NOMO-1 (cell line): Measurements from ENCODE around the gene TSHZ1.

ENCODE experiments used
- DNase-seq, 2 experiments: peaks; one replicate each; lab custom pipeline; 2025; ENCODE audit not compliant: unreplicated experiment in 2 of 2; lab: John Stamatoyannopoulos, UW

TSHZ1 gene

GRCh38 chr18:75210274-75211001 lies at the start of gene TSHZ1:
TSHZ1 (plus strand) TSS chr18:75210797; CDS start chr18:75211877, 1,080 bp downstream.
- DNase-seq, result peak; percentile 66 to 92

- peak; percentile 51 to 64 for DNase-seq
Measured at GRCh38 chr18:75161256-75162028, 49.2 kb upstream of the TSHZ1 start.

- no peak for DNase-seq
Measured at GRCh38 chr18:75162467-75162866, 48.1 kb upstream of the TSHZ1 start.

GRCh38 chr18:75162978-75163377 lies 47.6 kb upstream of the TSHZ1 start:
- DNase-seq, result no peak

GRCh38 chr18:75163736-75164135 lies 46.9 kb upstream of the TSHZ1 start:
- no peak for DNase-seq

GRCh38 chr18:75164479-75164878 lies 46.1 kb upstream of the TSHZ1 start:
- no peak for DNase-seq

GRCh38 chr18:75165926-75166325 lies 44.7 kb upstream of the TSHZ1 start:
- no peak for DNase-seq

- no peak for DNase-seq
Measured at GRCh38 chr18:75167137-75167536, 43.5 kb upstream of the TSHZ1 start.

GRCh38 chr18:75167759-75168618 lies 42.6 kb upstream of the TSHZ1 start:
- DNase-seq, result no peak

GRCh38 chr18:75168619-75169018 lies 42.0 kb upstream of the TSHZ1 start:
- no peak for DNase-seq

- no peak for DNase-seq
Measured at GRCh38 chr18:75169411-75169810, 41.2 kb upstream of the TSHZ1 start.

- no peak for DNase-seq
Measured at GRCh38 chr18:75170022-75170789, 40.4 kb upstream of the TSHZ1 start.

GRCh38 chr18:75170916-75171315 lies 39.7 kb upstream of the TSHZ1 start:
- DNase-seq, result no peak

- DNase-seq, result no peak
Measured at GRCh38 chr18:75172299-75173124, 38.1 kb upstream of the TSHZ1 start.

- DNase-seq, result peak; percentile 62 to 86
Measured at GRCh38 chr18:75173125-75173432, 37.5 kb upstream of the TSHZ1 start.

GRCh38 chr18:75173738-75174137 lies 36.9 kb upstream of the TSHZ1 start:
- peak in 1 of 2 experiments; percentile 2 for DNase-seq

- DNase-seq, result no peak
Measured at GRCh38 chr18:75176849-75177248, 33.7 kb upstream of the TSHZ1 start.

GRCh38 chr18:75178376-75178775 lies 32.2 kb upstream of the TSHZ1 start:
- no peak for DNase-seq

- peak in 1 of 2 experiments; percentile 29 for DNase-seq
Measured at GRCh38 chr18:75179819-75180600, 30.6 kb upstream of the TSHZ1 start.
